HG02973 (cell line): ENCODE data around the gene CELF1.
A peak's percentile ranks its signal among the peaks of the same experiment; 100 is the strongest.
"Not testable (repeated sequence)": the region's sequence is repeated elsewhere in the genome, so short reads cannot be mapped to it uniquely, and the experiment has no call there.

Source experiments
- ATAC-seq: cut with Tn5 transposase; IDR thresholded peaks from one replicate; pipeline ENCODE4 v1.9.1; 2021; ENCODE audit warnings: moderate library complexity; ENCODE audit not compliant: unreplicated experiment

Gene CELF1

DNA sequence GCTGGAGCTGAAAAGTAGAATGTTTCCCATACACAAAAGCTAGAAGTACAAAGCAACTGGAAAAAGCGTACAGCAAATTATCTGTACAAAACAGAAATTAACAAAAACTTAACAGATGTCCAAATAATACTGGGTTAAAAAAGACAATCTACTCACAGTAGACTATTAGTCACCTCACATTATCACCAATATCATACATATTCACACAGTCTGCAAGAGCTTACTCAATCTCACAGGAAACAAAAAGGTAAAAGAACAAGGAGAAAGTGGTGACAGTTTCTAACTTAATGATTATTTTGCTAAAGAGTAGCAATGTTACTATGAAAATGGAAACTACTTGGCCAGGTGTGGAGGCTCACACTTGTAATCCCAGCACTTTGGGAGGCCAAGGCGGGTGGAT, 11.9 kb downstream of the CELF1 start:
- ATAC-seq = no peak

DNA sequence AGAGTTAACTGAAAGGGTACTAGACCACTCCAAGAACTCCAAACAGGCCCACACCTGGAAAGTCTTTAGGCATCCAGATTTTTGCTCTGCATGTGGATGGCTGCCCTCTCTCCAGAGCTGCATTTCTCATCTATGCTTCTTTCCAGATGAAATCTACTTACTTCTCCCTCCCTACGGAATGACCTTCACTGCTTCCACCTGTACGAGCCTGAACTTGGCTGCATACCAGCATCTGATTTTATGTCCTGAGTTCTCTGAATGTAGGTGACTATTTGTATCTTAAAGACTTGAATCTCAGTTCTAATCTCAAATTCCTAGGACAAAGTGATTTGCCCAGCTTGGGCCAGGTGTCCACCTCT, 13.3 kb downstream of the CELF1 start:
- no peak for ATAC-seq

DNA sequence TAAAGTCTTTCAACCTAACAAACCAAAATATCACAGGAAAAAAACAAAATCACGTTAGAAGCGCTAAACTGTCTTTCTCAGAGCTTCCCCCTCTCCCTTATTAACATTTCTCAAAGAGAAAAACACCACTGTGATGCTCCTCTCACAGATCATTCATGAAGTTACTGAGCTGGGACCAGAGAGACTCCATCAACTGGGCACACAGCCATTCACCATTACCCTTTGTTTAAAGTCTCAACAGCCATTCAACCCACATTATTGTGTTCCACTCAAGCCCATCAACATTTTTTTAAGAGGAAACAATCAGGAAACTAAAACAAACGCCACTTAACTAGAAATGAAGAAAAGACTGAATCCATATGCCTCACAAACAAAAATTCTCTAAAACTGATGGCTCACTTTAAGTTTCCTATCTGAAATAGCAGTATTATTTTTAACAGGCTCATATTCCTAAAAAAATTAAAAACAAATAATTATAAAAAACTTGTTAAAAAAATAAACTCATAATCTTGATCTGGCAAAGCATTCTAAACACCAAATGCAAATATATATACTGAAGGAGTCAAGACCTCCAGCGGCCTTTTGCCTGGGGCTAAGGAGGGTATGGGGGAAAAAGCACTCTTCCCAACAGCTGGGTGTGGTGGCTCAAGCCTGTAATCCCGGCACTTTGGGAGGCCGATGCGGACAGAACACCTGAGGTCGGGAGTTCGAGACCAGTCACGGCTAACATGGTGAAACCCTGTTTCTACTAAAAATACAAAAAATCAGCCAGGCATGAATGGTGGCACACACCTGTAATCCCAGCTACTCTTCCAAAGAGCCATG, 14.0 kb downstream of the CELF1 start:
- ATAC-seq = no peak

DNA sequence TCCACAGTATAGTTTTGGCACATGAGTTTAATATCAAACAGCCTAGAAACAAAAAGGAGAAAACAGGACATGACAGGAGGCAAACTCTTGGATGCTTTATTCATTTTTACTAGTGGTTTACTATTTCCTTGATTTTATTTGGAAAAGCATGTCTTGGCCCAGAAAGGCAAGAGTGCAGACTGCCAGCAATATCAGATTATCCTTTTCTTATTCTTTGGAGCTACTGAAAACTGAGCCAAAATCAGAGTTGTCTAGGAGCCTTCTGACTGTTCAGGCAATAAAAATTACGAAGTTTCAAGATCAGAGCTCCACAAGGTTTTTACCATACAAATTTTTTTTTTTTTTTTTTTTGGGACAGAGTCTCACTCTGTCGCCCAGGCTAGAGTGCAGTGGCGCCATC, 16.0 kb downstream of the CELF1 start:
- no peak for ATAC-seq

DNA sequence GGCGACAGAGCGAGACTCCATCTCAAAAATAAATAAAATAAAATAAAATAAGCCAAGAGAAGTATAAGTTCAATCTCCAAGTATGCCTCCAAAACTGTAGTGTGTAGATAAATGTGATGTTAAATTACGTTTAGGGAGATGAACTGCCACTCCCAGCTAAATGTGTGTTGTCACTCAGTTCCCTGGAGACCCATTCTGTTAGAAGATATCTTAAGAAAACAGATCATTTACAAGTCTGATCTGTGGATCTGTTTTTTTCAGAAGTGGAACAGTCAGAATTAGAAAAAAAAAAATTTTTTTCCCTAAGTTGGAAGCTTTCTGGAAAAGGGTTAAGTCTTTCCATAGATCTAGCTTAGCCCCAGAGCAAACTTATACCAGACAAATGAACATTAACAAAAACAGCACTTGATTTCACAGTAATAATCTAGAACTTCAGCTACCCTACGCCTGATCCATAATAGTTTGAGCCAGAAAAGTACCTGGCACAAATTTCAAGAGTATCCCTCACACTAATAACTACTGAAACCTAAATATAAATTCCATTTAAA, 18.2 kb downstream of the CELF1 start:
- ATAC-seq = no peak

DNA sequence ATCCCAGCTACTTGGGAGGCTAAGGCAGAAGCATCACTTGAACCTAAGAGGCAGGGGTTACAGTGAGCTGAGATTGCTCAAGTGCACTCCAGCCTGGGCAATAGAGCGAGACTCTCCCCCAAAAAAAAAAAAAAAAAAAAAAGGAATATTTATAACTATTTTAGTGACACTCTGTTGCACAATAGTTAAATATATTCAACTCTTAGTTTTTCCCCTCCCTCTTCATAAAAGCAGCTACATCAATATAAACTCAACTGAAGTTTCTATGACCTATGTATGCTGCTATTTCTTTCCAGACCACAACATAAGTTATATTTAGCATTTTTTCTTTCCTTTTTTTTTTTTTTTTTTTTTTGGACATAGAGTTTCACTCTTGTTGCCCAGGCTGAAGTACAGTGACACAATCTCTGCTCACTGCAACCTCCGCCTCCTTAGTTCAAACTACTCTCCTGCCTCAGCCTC, 19.2 kb downstream of the CELF1 start:
- ATAC-seq = no peak

DNA sequence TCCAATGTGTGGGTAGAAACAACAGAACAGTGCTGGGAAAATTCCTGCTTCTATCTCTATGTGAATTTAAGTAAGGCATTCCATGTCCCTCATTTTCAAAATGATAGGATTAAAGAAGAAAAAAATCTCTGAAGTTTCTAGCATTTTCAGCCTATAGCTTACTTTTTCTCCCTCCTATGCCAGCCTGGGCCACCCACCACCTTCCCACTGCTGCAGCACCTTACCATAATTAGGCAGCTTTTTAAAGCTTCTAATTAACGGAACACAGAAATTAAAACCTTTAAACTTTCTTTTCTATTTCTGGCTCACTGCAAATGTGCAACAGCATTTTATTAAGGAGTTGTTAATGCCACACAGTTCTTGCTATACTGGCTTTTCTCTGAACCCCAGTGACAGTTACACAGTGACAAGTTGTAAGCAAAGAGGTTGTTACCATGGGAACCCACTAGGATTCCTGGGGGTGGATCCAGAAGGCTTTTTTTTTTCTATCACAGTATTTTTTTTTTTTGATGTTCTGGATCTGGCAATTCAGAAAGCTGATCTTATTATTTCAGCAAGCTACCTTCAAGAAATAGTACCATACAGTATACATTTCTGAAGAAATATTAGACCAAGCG, 20.2 kb downstream of the CELF1 start:
- ATAC-seq = no peak

DNA sequence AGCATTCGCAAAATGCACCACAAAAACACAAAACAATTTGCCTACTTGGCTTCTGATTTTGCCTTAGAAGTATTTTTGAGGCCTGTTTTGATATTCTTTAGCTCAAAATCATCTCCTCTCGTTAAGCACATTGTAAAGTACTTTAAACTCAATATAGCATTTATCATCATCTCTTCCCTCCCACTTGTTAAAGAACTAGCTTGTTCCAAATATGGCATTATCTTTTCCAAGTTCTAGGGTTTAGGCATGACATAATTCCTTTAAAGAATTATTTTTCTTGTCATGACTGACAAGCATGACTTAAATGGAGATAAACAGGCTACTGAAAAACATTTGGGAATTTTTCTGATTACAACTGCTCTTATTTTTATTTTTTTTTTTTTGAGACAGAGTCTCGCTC, 21.3 kb downstream of the CELF1 start:
- no peak for ATAC-seq

DNA sequence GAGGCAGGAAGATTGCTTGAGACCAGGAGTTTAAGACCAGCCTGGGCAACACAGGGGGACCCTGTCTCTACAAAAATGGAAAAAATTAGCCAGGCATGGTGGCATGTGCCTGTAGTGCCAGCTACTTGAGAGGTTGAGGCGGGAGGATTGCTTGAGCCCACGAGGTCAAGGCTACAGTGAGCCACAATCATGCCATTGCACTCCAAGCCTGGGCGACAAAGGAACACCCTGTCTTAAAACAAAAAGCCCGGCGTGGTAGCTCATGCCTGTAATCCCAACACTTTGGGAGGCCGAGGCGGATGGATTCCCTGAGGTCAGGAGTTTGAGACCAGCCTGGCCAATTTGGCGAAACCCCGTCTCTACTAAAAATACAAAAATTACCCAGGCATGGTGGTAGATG, 22.2 kb downstream of the CELF1 start:
- ATAC-seq = not testable (repeated sequence)

DNA sequence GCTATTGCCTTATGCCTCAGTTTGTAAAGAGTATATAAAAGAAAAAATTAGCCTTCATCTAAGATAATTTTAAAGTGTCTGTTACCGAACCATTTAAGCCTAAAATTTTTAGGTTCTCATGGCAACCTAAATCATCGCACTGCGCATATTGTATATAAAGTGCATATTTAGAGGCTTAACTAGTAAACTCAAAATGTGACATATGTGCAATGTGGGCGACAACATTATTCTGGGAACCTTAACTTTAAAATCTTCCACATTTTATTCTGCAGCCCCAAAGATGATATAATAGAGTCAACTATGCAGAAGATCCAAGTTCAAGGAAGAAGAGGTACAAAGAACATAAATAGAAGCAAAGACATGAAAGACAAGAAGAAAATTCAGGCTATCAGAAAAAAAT, 23.0 kb downstream of the CELF1 start:
- no peak for ATAC-seq

DNA sequence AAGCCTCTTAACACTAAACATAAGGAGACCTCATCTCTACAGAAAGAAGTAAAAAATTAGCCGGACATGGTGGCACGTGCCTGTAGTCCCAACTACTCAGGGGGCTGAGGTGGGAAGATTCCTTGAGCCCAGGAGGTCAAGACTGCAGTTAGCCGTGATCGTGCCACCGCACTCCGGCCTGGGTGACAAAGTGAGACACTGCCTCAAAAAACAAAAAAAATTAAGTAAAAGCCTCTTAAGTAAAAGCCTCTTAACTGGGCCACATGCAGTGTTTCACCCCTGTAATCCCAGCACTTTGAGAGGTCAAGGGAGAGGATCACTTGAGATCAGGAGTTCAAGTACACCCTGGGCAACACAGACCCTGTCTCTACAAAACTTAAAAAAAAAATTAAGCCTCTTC, 25.7 kb downstream of the CELF1 start:
- ATAC-seq = no peak

DNA sequence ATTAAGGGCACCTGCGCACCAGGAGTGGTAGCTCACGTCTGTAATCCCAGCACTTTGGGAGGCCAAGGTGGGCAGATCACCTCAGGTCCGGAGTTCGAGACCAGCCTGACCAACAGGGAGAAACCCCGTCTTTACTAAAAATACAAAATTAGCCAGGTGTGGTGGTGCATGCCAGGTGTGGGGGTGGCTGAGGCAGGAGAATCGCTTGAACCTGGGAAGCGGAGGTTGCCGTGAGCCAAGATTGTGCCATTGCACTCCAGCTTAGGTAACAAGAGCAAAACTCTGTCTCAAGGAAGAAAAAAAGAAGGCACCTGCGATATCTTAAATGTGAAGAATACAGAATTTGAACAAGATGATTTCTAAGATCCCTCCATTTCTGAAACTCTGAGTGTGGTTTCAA, 26.9 kb downstream of the CELF1 start:
- ATAC-seq = not testable (repeated sequence)

DNA sequence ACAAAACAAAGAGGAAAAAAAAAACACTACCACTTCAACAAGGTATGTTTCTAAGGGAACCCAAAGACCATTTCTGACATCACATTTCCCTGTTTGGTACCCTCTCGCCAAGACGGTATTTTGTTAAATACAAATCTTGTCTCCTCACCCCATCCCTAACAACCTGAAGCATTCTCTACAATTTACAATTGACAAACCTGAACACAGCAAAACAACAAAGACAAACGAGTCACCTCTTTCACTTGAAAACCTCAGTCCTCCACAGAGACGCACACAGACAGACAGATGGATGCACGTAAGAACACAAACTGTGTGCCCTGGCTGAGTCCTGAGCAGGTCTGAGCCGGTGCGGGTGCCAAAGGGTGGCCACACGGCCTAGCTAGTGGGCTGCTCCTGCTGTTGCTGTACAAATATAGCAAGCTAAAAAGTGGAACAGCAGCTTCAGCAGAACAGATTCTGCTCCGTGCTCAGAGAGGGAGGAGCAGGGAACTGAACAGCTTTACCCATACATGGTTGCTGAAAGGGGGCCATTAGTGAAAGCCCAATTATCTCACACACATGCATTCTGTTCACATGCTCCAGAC, 28.5 kb downstream of the CELF1 start:
- ATAC-seq = no peak

DNA sequence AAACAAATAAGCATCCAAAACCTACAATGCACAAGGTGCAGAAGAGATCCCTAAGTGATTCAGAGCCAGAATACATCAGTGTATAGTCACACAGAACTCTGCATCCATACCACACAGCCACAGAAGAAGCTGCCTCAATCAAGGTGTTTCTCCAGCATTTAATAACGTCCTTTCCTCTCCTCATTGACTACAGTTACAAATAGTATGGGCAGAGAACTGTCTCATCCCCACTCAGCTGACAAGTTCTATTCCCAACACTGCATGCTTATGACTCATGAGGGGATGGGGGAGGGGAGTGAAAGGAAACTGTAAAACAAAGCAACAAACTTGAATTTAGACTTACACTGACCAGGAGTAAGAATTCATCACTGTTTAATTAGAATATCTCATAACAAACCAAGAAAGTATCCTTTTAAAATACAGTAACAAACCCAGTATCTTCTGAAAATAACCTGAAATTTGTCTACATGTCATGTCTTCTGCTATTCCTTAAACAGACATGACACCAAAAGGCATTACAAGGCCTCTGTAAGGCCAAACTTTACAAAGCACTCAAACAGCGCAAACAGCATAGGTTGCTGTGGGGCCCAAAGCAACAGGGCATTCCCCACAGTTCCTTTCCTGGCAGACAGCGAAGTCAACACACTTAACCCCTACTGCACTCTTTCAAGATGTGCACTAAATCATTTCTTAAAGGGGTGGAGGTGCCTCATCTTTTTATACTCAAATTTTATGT, 29.3 kb downstream of the CELF1 start:
- ATAC-seq = no peak

DNA sequence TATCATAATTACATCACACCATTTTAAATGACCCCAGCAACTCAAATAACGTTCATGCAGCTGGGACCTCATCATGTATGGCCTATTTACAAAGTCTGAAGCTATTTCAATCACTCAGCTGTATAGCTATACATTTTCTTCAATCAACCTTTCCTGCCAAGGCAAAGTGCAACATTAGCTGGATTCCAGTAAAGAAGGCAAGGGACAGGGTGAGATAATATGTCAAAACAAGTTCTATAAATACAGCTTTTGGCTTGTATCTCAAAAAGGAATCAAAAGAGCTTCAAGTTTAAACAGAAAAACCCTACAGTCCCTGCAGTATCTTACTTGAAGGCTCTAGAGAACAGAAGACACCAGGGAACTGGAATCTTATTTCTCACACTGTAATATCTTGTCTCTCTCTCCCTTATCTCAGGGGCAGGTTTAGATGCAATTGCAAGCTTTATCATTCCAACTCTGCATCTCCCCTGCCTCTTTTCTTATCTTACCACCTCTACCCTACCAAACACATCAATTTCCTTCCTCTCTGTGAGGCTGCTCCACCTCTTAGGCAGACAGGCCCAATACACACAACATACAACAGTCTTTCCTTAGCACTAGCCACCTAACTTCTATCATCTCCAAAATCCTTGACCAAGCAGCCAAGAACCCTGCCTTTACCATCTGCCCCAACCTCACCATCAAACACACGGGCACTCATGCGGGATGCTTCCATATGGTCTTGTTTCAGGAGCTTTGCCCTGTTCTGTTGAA, 34.5 kb downstream of the CELF1 start:
- ATAC-seq = no peak

DNA sequence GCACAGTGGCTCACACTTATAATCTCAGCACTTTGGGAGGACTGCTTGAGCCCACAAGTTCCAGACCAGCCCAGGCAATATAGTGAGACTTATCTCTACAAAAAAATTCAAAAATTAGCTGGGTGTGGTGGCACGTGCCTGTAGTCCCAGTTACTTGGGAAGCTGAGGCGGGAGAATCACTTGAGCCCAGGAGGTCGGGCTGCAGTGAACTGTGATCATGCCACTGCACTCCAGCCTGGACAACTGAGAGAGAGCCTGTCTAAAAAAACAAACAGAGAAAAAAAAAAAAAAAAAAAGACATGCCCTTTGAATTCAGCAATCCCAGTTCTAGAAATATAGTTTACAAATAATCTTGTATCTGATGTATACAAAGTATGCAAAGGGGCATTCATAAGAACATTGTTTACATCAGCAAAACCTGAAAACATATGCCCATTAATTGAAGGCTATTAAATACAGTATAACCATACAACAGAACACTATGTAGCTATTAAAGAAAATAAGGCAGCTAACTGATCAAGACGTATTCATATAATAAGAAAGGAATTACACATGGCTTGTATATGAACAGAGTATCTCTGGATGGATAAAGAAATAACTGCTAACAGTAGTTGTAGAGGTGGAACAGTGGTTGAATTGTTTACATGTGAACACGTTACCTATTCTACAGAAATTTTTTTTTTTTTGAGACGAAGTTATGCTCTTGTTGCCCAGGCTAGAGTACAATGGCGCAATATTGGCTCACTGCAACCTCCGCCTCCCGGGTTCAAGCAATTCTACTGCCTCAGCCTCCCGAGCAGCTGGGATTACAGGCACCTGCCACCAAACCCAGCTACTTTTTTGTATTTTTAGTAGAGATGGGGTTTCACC, 35.7 kb downstream of the CELF1 start:
- ATAC-seq = no peak

DNA sequence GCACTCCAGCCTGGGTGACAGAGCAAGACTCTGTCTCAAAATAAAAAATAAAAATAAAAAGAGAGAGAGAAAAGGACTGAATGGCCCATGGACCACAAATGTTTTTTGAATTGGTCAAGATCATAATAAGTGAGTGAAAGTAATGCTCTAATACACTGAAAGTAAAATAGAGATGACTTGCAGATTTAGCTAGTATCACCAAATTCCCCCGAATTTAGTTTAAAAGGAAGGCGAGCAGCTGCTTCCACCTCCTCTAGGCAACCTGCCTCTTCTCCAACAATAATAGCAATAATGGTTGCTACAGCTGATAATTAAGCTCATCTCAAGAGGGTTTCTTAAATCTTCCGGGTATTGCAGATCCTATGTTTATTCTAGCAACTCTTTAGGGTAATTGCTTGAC, 36.8 kb downstream of the CELF1 start:
- ATAC-seq = no peak

DNA sequence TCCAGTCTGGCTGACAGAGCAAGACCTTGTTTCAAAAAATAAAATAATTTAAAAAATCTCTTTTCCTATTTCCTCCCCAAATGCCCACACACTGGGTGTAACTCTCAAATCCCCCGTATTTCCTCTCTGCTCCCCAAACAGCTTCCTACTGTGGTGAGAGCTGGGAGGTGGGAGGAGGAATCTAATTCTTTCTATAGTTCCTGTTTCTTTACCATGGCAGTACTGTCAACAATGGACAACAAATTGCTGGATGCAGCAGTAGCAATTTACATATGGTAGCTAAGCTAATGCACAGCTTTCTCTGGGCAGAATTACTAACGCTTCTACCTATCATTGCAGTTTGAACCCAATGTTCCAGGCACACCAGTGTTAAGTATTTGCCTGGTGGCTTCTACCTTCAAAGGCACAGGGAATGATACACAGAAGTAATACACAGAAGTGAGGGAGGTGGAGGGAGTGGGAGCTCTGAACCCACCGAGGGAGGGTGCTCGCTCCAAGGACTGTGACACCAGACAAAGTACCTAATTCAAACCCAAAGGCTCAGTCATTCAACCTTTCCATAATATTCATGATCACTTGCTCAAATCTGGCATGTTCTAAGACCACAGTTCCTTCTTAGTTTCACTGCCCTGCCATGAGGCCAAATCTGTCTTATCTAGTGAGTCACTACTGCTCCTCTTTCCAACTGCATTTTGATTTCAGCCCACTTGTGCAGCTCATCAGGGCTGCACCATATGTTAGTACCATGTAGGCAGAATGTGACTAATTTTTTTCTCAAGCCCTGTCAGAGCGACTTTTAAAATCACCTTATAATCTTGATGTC, 37.9 kb downstream of the CELF1 start:
- peak; percentile 43 for ATAC-seq

DNA sequence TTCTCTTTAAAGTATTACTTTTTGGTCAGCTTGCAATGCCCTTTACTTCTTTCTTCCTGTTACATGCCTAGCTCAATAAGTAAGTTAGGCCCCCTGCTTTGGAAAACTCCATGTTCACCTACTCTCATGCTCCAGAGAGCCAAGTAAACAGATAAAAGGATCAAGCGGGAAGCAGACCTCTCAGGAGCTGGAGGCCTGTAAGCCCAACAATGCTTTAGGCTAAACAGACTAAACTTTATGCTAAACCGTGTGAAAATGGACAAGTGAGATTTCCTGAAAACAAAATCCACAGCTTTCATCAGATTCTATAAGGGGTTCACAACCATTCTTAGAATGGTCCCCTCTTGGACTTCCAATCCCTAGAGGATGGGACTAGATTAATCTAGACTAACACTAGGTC, 40.2 kb downstream of the CELF1 start:
- no peak for ATAC-seq
